ENCODE measurements around the gene MKKS.

Gene MKKS

GRCh38 chr20:10454151-10454750, 20.2 kb upstream of the MKKS start:
- H3K4me3 ChIP-seq (ENCODE audit: low read depth, low read length) = peak overlapping the region; percentile 34
- peak; percentile 70 for DNase-seq (ENCODE audit: low read depth)
- TF ChIP-seq, protein P1, sequence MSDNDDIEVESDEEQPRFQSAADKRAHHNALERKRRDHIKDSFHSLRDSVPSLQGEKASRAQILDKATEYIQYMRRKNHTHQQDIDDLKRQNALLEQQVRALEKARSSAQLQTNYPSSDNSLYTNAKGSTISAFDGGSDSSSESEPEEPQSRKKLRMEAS (IDR thresholded peaks at IDR 0.05; ENCODE audit: low read depth, low read length) = no peak
- TF ChIP-seq CTCF (IDR thresholded peaks at IDR 0.05; ENCODE audit: low read depth, low read length) = no peak

DNA sequence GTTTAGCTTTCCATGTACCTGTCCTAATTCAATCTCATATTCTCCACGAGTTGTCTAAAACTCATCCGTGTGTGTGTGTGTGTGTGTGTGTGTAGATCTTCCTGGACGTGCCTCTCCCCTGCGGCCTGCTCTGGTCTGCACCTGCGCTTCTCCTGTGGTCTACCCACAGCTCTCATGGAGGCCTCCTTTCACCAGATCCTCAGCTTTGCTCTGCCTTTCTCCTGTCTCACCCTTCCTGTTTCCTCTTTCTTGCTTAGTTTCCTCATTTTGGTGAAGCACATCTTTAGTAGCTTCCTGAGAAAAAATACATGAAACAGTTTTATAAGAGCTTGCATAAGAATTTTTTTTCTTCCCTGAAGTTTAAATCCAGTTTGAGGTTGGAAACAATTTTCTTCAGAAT, 19.2 kb upstream of the MKKS start:
- H3K4me3 ChIP-seq (ENCODE audit: low read depth, low read length) = no peak overlapping the region
- TF ChIP-seq POLR2A (IDR thresholded peaks at IDR 0.05; ENCODE audit: extremely low read depth, insufficient read length) (no peak), MYC (IDR thresholded peaks at IDR 0.05; ENCODE audit: low read depth, low read length) (peak; percentile 65)
- TF ChIP-seq, protein P1 (IDR thresholded peaks at IDR 0.05; ENCODE audit: low read depth, low read length) = peak; percentile 45; the same call in 1 of the 2 replicates
- DNase-seq (ENCODE audit: low read depth) = peak; percentile 97

- TF ChIP-seq, protein P1 (IDR thresholded peaks at IDR 0.05; ENCODE audit: low read depth, low read length) = no peak
- TF ChIP-seq POLR2A (IDR thresholded peaks at IDR 0.05; ENCODE audit: extremely low read depth, insufficient read length) (no peak), MYC (IDR thresholded peaks at IDR 0.05; ENCODE audit: low read depth, low read length) (no peak), CTCF (IDR thresholded peaks at IDR 0.05; ENCODE audit: low read depth, low read length) (no peak)
- no peak for DNase-seq (ENCODE audit: low read depth)
- no peak overlapping the region for H3K4me3 ChIP-seq (ENCODE audit: low read depth, low read length)
Observed at GRCh38 chr20:10449270-10449669, 15.2 kb upstream of the MKKS start.

- TF ChIP-seq CTCF (IDR thresholded peaks at IDR 0.05; ENCODE audit: low read depth, low read length) (no peak), MYC (IDR thresholded peaks at IDR 0.05; ENCODE audit: low read depth, low read length) (no peak), POLR2A (IDR thresholded peaks at IDR 0.05; ENCODE audit: extremely low read depth, insufficient read length) (no peak)
- TF ChIP-seq, protein P1 (IDR thresholded peaks at IDR 0.05; ENCODE audit: low read depth, low read length) = no peak
Observed at GRCh38 chr20:10448270-10449156, 14.5 kb upstream of the MKKS start.

GRCh38 chr20:10447028-10447427, 13.0 kb upstream of the MKKS start:
- TF ChIP-seq CTCF (IDR thresholded peaks at IDR 0.05; ENCODE audit: low read depth, low read length) (peak; percentile 9), POLR2A (IDR thresholded peaks at IDR 0.05; ENCODE audit: extremely low read depth, insufficient read length) (no peak), MYC (IDR thresholded peaks at IDR 0.05; ENCODE audit: low read depth, low read length) (peak; percentile 84)
- TF ChIP-seq, protein P1 (IDR thresholded peaks at IDR 0.05; ENCODE audit: low read depth, low read length) = peak; percentile 82
- DNase-seq (ENCODE audit: low read depth) = peak; percentile 94
- H3K4me3 ChIP-seq (ENCODE audit: low read depth, low read length) = peak overlapping the region; percentile 26

More at GRCh38 chr20:10448270-10449156, 14.5 kb upstream of the MKKS start:
- no peak overlapping the region for H3K4me3 ChIP-seq (ENCODE audit: low read depth, low read length)
- DNase-seq (ENCODE audit: low read depth) = peak; percentile 30

DNA sequence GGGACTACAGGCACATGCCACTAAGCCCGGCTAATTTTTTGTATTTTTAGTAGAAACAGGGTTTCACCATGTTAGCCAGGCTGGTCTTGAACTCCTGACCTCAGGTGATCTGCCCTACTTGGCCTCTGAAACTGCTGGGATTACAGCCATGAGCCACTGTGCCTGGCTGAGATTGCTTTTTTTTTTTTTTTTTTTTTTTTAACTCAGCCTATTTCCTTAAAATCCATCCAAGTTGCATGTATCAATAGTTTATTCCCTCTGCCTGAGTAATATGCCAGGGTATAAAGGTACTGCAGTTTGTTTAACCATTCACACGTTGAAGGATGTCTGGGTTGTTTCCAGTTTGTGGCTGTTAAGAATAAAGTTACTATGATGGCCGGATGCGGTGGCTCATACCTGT, 11.7 kb upstream of the MKKS start:
- no peak overlapping the region for H3K4me3 ChIP-seq (ENCODE audit: low read depth, low read length)
- TF ChIP-seq MYC (IDR thresholded peaks at IDR 0.05; ENCODE audit: low read depth, low read length) (no peak), POLR2A (IDR thresholded peaks at IDR 0.05; ENCODE audit: extremely low read depth, insufficient read length) (no peak), CTCF (IDR thresholded peaks at IDR 0.05; ENCODE audit: low read depth, low read length) (no peak)
- TF ChIP-seq, protein P1 (IDR thresholded peaks at IDR 0.05; ENCODE audit: low read depth, low read length) = no peak
- DNase-seq (ENCODE audit: low read depth) = no peak

Measured in NB4 (cell line).